CD4-positive, alpha-beta T cell treated with Interferon gamma for 1 hour (primary cell): ENCODE data around the gene SLC9A9.

Experiments
- DNase-seq: peaks from one replicate; pipeline ENCODE4 v3.0.0-alpha.2; 2020

SLC9A9 gene

GRCh38 chr3:143586576-143586975 lies 261.7 kb downstream of the SLC9A9 start:
- no peak for DNase-seq

- DNase-seq, result no peak
Observed at GRCh38 chr3:143585720-143586456, 262.4 kb downstream of the SLC9A9 start.

GRCh38 chr3:143584474-143584873 lies 263.8 kb downstream of the SLC9A9 start:
- DNase-seq, result no peak

- no peak for DNase-seq
Observed at GRCh38 chr3:143581972-143582722, 266.1 kb downstream of the SLC9A9 start.

DNA sequence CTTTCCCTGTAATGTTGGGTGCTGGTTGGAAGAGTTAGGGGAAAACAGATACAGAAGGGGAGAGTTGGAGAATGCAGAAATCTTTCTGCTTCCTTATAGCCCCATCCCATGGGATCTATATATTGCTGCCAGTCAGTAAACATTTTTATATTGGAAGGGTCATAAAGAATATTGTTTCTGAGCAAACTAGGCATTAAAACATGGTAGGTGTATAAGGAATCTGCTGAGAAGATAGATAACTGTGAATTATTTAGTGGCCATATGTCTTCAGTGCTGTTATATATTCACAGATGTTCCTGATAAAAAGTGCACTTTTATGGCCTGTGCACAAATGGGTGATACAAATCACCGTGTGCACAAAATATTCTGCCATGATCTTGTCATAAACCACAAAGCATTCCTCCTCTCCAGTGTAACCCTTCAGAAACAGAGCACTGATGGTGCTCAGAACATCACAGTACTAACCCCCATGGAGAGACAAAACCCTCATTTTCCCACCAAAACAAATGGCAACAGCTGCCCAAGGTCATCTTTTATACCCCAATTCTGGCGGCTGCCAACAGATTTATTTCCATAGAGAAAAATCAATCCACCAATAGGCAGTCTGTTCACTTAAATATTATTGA lies 269.3 kb downstream of the SLC9A9 start:
- DNase-seq, result no peak

DNA sequence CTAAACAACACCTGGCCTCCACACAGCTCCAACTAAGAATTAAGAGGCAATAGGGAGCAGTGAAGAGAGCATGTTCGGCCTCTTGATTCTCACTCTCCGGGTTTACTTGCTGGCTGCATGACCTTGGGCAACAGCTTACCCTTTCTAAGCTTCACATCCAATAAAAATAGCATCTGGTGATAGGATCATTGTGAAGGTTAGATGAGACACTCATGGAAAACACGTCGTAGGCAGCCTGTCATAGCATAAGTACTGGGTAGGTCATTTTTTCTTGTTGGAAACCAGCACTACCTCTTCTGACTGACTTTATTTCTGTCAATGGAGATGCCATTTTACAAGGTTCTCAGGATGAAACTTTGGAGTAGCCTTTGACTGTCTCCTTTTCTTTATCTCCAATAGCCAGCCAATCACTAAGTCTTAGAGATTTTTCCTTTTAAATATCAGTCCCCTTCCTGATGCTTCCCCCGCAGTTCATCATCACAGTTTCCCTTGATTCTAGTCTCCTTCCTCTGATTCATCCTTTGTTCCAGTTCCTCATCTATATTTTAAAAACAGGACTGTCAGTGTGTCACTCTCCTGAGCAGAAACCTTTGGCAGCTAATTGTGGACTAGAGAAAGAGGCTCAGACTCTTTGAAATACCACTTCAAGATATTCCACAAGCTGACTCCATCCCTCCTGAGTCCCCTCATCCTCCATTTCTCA lies 271.5 kb downstream of the SLC9A9 start:
- no peak for DNase-seq

DNA sequence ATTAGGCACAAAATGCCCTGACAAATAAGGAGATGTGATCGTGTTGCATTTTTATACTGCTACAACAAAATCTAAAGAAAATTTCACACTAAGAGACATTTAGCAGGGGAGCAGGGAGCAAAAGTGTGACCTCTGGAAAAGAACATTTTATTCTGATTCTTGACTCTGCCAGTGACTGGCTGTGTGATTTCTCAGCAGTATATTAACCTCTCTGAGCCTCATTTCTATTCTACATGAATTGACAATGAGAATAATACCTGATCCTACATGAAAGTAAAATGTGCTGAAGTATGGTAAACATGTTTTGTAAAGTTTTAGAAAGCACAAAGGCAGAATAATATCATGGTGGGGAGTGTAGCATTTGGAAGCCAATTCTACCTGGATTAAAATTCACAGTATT lies 273.3 kb downstream of the SLC9A9 start:
- no peak for DNase-seq

DNA sequence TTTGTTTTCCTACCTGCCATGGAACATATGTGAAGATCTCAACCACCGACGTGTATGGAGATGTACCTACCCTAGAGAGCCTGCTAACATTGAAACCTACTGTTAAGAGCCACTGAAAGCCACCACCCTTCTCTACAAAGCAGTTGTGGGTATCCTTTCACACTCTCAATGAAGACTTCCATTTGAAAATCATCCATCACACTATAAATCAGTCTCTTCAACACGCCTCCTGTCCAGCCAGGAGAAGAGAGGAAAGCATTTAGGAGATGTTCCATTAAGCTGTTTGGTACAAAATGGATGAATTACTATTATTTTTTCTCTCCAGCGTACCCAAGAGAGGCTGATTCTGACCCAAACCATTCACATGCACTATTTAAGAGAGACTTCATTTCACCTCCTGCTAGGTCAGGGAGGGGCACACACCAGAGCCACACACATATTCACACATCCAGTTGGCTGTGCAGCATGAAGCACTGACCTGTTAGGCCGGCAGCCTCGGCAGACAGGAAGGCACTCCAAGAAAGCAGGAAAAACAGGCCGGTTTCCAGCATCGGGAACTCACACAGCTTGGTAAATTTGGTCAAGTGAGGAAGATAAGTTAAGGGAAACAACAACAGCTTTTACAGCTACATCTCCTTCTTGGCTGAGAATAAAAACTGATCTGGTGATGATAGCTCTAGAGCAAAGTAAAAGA lies 274.5 kb downstream of the SLC9A9 start:
- DNase-seq, result no peak

DNA sequence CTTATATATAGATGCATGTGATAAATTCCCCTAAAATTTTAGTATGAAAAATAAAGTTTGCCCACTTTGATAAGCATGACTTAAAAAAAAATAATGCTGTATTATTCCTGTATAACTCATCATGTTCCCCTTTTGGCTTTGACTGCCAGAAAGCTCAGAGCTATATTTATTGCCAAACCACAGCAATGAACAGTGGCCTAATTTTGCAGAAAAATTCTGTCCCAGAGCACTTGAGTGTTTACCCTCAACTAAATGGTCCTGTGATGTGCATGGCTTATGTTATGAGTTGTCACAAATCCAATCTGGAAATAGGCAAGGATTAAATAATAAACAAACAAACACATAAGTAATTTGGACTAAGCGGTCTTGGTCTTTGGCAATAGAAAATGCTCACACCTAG lies 276.7 kb downstream of the SLC9A9 start:
- no peak for DNase-seq

DNA sequence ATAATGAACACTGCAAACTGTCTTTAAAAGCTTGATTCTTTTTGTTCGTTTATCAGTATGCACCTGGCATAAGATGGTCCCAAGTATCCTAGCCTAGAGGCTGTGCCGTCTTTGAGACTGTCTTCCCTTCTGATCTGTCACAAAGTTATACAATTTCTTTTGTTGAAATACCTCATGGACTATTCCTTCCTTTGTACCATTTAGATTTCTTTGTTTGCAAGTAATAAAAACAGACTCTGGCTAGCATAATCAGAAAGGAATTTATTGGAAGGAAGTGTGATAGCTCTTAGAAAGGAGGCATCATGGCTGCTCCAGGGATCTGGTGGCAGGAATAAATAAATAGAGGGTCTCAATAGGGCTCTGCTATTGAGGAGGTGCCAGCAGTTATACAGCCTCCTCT lies 280.4 kb downstream of the SLC9A9 start:
- DNase-seq, result no peak

GRCh38 chr3:143565951-143566350 lies 282.3 kb downstream of the SLC9A9 start:
- no peak for DNase-seq

- no peak for DNase-seq
Observed at GRCh38 chr3:143563786-143564185, 284.5 kb downstream of the SLC9A9 start.

- DNase-seq, result no peak
Observed at GRCh38 chr3:143562789-143563188, 285.5 kb downstream of the SLC9A9 start.

DNA sequence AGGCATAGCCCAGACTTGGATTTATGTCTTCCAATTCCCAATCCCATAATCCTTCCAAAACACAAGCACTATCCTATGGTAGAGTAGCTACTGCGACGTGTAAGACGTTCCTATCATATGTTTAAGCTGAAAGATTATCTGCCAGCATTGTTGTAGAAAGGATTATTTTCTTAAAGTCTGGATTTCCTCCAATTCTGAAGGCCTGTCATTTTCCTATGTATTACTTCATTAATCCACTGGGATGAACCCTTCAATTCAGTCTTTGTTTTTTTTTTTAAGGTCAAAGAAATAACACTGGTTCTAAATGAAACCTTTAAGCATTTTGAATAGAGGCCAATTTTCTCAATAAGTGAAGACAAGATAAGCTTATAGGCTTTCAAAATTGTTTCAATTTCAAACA lies 289.0 kb downstream of the SLC9A9 start:
- DNase-seq, result no peak

GRCh38 chr3:143552851-143553250 lies 295.4 kb downstream of the SLC9A9 start:
- no peak for DNase-seq

GRCh38 chr3:143551761-143552160 lies 296.5 kb downstream of the SLC9A9 start:
- no peak for DNase-seq

DNA sequence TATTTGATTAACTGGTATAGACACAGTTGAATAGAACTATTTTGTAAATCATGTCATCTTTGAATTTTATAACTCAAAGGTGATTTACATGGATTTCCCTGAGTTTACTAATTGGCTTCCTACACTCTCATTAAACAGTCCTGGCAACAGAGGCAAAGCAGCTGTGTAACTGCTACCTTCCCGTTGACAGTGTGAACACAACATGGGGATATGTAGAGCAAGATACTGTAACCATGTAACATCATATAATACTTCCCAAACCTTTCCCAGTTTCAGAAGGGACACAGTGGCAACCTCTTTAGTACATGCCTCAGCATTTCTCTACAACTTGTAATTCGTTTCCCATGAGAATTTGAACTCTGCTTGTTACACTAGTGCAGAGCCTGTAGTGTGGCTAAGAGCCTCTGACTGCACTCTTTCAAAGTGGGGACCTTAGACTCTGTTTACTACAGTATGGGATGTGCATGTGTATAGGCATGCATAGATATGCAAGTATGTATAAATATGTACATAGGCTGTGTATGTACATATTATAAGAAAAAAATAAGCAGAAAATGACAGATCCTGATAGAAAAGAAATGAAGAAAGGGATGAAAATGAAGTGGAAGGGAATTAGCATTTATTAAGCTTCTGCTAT lies 299.3 kb downstream of the SLC9A9 start:
- no peak for DNase-seq

- DNase-seq, result no peak
Observed at GRCh38 chr3:143548393-143548792, 299.9 kb downstream of the SLC9A9 start.

DNA sequence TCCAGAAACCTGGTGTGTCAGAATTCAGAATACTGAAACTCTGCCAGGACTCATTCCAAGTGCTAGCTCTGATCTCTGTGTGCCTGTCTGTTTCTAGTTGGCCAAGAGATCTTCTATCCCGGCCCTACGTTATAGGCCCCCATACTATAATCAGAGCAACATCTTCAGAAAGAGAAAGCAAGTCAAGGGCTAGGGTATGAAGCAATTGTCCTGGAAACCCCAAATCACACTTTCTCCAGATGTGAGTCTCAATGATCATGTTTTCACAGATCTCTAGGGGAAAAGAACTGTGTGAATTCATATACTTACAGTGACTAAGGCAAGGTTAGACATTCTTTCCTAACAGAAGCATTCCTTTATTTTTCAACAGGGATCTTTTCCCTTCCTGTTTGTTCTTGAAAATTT lies 309.7 kb downstream of the SLC9A9 start:
- DNase-seq, result no peak

GRCh38 chr3:143538061-143538460 lies 310.2 kb downstream of the SLC9A9 start:
- no peak for DNase-seq

GRCh38 chr3:143536817-143537535 lies 311.3 kb downstream of the SLC9A9 start:
- DNase-seq, result no peak
